OCI-LY7 (cell line): ENCODE data around the gene PLPP4.

ENCODE experiments used
- CTCF ChIP-seq: fragments of 200-600 bp; sonication (generic); conservative IDR thresholded peaks from 2 replicates; pipeline ENCODE4 v1.5.1; 2014; ENCODE audit warnings: mild to moderate bottlenecking, antibody characterized with exemption, low read length, moderate library complexity, mixed read lengths
- EZH2phosphoT487 ChIP-seq: fragments of 200-600 bp; sonication (generic); IDR thresholded peaks from 2 replicates; pipeline ENCODE4 v1.6.1; 2018; ENCODE audit warnings: low read depth, borderline replicate concordance, mild to moderate bottlenecking, mixed run types, antibody characterized with exemption, low read length, moderate library complexity, mixed read lengths

- TF ChIP-seq CTCF (no peak), EZH2phosphoT487 (no peak)
These were observed 47.2 kb upstream of the PLPP4 start for GRCh38 chr10:120409816-120410215.
